ENCODE measurements around the gene MRTO4. TPM values are rescaled to one million over a fixed set of nuclear protein-coding genes. Genes with fewer than 3 reads are reported as not detected.

MRTO4 gene
- total RNA-seq = 69.2 and 69.5 TPM in 2 replicates

DNA sequence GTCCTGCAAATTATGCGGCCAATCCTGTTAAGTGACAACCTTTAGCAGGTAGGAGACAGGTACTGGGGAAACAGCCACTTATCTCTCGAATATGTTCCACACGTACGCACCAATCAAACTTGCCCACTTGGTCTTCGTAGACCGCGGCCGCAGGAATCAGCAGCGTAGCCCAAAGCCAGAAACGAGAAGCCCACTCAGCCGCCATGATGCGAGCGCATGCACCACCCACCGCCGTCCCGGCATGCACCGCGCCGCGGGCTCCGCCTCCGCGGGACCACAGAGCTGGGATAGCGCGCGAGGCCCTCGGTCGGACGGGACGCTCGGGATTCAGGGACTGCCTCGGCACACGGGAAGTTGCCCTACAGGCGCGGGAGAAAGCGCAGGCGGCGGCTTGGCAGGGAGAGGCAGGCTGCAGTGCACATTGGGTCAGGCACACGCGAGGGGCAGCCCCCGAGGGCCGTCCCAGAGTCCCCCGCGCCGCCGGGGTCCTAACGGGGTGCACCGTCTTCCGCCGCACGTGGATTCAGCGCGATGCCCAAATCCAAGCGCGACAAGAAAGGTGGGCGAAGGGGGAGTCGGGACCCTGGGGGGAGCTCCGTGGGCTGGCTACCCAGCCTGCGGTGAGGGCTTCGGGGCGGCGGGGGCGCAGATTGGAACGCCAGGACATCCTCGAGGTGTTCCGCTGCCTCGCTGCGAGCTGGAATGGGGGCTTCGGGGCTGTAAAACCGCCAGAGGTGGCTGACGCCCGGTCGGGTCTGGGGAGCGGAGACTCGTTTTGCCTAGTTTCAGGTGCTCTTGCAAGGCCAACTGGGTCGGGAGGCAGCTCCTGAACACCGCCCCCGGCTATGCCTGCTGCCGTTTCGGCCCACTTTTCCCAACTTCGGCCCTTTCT is at the start of gene MRTO4, which contains the start of gene EMC1:
TSS of gene MRTO4 (plus strand) at position 501 of the 892 bp plus-strand sequence. CDS start at position 532, 31 bp downstream.
TSS of gene EMC1 (minus strand) at position 220 of the 892 bp plus-strand sequence. CDS start at position 205, 15 bp downstream.

DNA sequence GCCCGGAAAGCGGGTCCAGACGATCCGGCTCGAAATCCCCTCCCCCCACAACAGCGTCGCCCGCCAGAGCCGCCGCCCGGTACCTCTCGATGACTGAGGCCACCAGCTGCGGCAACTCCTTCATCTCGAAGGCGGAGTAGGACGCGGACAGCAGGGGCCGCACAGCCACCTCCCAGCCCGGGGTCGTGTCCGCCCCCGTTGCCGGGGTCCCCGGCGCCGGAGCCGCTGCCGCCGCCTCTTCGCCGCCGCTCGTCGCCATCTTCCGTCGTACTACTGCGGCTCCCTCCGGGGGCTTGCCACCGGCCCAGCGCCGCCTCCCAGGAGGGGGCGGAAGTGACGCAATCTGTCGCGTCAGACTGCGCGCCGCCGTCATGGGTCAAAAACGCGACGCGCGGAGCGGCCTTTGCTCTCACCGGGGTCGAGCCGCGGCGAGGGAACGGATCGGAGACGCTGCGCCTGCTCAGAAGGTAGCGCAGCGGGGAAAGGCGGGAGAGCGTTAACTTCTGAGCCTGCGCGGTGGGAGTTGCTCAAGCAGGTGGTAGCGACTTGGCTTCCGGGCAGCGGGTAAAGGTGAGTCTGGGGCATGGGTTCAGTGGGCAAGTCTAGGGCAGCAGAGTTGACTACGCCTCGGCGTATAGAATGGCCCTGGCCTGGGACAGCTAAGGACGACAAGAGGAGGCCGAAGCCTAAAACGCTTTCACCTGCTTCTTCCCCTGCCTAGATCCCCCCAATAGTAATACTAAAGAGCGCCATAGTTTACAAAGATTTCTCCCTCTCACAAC is 41.4 kb upstream of the MRTO4 start, which contains the start of gene UBR4:
TSS of gene UBR4 (minus strand) at position 277 of the 782 bp plus-strand sequence. CDS start at position 259, 18 bp downstream.

DNA sequence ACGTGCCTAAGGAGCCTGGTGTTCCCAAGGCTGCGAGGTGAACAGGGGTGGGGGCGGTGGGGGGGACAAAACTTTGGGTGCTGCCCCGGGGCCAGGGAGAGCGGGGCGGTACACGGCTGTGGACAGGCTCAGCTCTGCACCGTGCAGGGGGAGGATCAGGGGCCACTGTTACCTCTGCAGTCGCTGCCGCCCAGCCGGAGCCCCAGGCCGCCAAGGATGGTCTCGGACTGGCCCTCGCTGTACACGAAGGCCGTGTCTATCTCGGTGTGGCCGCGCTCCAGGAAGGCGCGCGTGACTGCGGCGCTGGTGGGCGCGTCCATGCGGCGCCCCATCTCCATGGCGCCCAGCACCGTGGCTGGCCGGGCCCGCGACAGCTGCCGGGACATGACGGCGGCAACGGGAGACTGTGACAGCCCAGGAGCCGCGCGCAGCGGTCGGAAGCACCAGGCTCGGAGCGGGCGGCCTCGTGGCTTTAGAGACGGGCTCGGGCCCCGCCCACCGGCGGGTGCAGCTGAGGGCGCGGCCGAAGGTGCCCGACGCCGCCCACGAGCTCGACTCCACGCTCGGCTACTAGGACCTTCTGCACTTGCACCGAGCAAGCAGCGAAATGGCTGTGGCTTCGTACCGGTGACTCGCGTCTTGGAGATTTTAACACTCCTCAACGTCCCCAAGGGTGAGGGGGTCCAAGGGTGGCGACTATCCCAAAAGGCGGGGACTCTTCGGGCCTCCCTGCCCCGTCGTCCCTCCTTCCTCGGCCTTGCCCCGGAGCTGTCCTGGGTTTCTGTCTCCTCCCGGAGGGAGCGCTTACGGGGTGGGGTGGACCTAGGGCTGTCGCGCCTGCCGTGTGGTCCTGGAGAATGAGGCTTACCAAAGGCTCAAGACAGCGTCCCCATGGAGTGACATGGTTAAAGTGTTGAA is 37.0 kb downstream of the MRTO4 start, which contains the start of gene AKR7A3:
TSS of gene AKR7A3 (minus strand) at position 447 of the 918 bp plus-strand sequence. CDS start at position 386, 61 bp downstream.

Other genes starting within 250 kb of the MRTO4 start
- 96.9 and 115 TPM in 2 replicates for gene UBR4, start 41.5 kb upstream of the MRTO4 start, total RNA-seq
- 72.8 and 87.6 TPM in 2 replicates for gene EMC1, start 281 bp upstream of the MRTO4 start, total RNA-seq
- gene AKR7A3, start 37.0 kb downstream of the MRTO4 start, total RNA-seq = 0.20 and 0.89 TPM in 2 replicates
- gene AKR7A2, start 60.3 kb downstream of the MRTO4 start, total RNA-seq = 108 and 134 TPM in 2 replicates
- 23.7 and 24.4 TPM in 2 replicates for gene SLC66A1, start 60.5 kb downstream of the MRTO4 start, total RNA-seq
- 106 and 137 TPM in 2 replicates for gene CAPZB, start 233.7 kb downstream of the MRTO4 start, total RNA-seq

Data from mammary microvascular endothelial cell (primary cell).